ENCODE measurements around the gene DLX2.

DNA sequence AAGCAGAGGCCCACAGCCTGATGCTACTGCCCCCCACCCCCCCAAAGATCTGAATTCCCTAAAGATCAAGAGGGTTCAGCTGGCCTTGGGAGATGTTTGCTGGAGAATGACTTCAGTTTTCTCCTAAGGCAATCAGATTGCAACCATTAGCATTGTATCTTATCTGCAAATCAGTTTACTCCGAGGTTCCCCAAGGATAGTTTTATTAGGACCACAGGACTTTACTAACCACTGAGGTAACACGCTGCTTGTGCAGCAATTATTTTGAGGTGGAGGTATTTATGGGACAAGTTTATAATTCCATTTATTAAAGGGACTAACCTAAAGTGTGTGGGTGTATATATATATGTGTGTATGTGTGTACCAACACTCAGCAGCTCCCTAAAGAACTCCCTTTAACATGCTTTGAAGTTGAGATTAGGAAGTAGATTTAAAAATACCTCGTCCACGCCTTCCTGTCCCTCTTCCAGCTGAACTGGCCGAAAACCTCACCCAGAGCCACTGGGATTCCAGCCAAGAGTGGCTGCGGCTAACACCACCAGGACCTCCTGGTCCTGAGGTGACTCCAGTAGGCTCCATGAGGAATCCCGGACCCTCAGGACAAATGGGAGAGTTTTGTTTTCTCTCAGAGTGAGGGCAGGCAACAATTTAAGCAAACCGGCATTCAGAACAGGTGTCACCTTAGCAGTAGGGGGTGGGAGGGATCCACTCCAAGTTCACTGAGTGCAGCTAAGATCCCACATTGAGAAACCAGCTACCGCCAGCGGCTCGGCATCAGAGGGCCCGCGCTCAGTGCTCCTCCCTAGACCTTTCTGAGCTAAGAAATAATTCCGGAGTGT lies 20.4 kb downstream of the DLX2 start:
- TF ChIP-seq, protein P1, sequence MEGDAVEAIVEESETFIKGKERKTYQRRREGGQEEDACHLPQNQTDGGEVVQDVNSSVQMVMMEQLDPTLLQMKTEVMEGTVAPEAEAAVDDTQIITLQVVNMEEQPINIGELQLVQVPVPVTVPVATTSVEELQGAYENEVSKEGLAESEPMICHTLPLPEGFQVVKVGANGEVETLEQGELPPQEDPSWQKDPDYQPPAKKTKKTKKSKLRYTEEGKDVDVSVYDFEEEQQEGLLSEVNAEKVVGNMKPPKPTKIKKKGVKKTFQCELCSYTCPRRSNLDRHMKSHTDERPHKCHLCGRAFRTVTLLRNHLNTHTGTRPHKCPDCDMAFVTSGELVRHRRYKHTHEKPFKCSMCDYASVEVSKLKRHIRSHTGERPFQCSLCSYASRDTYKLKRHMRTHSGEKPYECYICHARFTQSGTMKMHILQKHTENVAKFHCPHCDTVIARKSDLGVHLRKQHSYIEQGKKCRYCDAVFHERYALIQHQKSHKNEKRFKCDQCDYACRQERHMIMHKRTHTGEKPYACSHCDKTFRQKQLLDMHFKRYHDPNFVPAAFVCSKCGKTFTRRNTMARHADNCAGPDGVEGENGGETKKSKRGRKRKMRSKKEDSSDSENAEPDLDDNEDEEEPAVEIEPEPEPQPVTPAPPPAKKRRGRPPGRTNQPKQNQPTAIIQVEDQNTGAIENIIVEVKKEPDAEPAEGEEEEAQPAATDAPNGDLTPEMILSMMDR (conservative IDR thresholded peaks at IDR 0.05) = no peak
- TF ChIP-seq EZH2 (IDR thresholded peaks at IDR 0.05; ENCODE audit: low read depth) = no peak

Measured in PC-9 (cell line).